PC-3 (cell line): ENCODE data around the gene JPT2.

Experiments used
- CTCF ChIP-seq: fragments of 300-600 bp; sonication (generic); conservative IDR thresholded peaks from 2 replicates; pipeline ENCODE4 v1.5.1; 2017; ENCODE audit warnings: antibody characterized with exemption, low read depth, mild to moderate bottlenecking, low read length
- EZH2phosphoT487 ChIP-seq: fragments of 300-600 bp; sonication (generic); IDR thresholded peaks from 2 replicates; pipeline ENCODE4 v1.6.1; 2018; ENCODE audit warnings: mild to moderate bottlenecking, antibody characterized with exemption, low read length, borderline replicate concordance

GRCh38 chr16:1674751-1675664 is 3.1 kb upstream of the JPT2 start:
- TF ChIP-seq CTCF = no peak
- no peak for TF ChIP-seq EZH2phosphoT487
